GM21447 (cell line): ENCODE measurements around the gene TUBGCP6.
"Not testable (repeated sequence)": the region's sequence is repeated elsewhere in the genome, so short reads cannot be mapped to it uniquely, and the experiment has no call there.

Experiments used
- ATAC-seq: cut with Tn5 transposase; IDR thresholded peaks from one replicate; pipeline ENCODE4 v1.9.1; 2021; ENCODE audit not compliant: unreplicated experiment

The TUBGCP6 gene

DNA sequence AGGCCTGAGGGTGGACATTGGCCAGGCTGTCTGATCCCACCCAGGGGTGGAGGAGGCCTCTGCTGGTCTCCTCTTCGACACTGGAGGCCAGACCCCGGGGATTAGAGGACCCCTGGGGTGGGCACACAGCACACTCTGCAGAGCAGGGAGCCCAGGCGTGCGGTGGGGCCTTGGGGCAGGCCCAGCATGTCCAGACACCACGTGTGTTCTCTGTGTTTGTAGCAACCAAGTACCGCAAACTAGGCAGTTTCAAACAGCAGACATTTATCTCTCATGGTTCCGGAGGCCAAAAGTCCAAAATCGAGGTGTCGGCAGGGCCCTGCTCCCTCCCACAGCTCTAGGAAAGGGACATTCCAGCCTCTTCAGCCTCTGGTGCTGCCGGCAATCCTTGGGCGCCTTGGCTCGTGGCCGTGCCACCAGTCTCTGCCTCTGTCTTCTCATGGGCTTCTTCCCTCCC is 72.8 kb downstream of the TUBGCP6 start:
- ATAC-seq = no peak

DNA sequence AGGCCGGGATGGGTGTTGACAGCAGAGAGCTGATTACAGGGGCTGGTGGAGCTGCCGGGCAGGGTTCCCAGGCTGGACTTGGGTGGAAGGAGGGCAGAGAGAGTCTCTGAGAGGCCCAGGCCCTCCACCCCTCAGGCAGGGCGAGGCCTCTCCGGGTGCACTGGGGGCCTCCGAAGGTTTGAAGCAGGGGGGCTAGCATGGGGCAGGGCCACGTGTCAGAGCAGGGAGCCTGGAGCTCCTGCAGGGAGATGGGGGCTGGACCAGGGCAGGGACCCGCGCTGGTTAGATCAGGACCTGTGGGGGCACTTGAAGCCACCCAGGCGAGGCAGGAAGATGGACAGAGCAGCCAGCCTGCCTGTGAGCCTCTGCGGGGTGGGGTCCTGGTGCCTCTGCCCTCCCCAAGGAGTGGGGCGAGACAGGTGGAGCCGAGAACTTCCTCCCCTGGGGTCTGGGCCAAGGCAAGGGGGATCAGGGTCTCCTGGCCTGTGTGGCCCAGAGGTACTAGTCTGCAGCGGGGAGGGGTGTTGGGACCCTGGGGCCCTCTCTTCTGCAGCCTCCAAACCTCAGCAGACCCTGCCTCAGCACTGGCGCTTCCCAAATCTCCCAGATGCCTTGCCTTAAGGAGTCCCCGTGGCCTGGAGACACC is 73.4 kb downstream of the TUBGCP6 start:
- ATAC-seq = no peak

DNA sequence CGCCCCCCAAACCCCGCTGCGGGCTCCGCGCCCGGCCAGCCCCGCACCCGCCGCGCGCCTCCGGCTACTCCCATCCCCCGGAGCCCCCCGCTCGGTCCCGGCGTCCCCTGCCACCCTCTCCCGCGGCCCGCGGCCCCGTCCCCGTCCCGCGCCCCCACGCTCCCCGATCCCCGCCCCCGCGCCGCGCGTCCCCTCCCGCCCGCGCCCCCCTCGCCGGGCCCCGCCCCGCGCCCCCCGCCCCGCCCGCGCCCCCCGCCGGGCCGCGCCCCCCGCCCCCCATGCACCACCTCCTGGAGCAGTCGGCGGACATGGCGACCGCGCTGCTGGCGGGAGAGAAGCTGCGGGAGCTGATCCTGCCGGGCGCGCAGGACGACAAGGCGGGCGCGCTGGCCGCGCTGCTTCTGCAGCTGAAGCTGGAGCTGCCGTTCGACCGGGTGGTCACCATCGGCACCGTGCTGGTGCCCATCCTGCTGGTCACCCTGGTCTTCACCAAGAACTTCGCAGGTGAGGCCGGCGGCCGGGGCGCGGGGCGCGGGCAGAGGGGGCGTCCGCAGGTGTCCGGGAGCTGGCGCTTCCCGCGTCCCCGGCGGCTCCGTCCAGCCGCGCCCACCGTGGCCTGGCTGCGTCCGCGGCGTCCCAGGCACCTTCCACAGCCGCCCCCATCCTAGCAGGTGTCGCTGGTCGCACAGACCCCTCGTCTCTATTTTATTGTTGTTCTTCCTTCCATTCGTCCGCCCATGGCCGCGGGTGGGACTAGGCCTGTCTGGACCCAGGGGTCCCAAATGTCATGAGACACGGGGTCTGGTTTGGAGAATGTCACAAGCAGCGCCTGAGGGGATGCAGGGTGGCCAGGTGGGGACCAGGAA is 74.1 kb downstream of the TUBGCP6 start, which contains the start of gene PANX2:
PANX2 (plus strand) TSS at position 279 of the 866 bp plus-strand sequence; CDS start at position 279, 0 bp downstream.
- ATAC-seq = no peak

DNA sequence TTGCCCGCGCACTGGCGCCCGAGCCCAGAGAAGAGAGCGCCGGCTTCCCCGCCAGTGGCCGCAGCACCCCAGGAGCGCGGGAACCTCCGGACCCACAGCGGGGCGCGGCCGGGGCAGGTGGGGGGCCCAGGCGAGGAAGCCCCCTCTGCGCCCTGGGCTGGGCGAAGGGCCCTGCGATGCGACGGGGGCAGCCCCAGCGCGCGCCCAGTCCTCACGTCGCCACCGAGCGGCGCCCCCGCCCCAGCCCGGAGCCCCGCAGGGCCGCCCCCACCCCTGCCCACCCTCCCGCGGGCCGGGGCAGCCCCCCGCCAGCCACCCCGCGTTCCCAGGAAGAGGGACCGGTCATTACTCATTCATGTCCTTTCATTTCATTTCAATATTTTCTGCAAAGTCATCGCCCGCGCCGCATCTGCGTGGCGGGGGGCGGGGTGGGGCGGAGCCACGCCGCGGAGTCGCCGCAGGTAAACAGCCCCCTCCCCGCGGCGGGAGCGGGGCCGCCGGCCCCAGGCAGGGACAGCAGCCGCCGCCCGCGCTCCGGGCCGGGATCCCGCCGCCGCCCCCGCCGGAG is 75.0 kb downstream of the TUBGCP6 start:
- no peak for ATAC-seq

DNA sequence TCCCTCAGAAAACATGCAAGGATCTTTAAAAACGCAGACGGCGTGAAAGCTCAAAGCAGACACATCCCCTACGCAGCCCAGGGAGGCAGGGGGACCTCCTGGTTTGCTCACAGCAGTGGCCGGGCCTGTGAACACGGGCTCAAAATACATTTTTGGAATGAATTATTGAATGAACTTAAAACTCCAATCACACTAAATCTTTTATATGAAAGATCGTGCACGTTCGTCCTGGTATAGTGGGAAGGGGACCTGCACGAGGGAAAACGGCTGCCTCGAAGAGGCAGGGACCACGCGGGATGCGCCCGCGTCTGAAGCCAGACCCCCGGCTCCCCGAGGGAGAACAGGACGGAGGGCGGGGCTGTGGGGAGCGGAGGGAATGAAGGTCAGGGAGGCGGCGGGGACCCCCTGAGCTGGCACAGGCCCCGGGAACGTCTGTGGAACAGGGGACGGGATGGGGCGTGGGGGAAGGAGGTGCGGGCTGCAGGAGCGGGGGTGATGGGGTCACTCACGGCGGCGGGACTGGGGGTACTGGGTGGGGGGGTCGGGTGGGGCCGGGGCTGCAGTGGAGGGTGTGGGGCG is 75.6 kb downstream of the TUBGCP6 start:
- no peak for ATAC-seq

DNA sequence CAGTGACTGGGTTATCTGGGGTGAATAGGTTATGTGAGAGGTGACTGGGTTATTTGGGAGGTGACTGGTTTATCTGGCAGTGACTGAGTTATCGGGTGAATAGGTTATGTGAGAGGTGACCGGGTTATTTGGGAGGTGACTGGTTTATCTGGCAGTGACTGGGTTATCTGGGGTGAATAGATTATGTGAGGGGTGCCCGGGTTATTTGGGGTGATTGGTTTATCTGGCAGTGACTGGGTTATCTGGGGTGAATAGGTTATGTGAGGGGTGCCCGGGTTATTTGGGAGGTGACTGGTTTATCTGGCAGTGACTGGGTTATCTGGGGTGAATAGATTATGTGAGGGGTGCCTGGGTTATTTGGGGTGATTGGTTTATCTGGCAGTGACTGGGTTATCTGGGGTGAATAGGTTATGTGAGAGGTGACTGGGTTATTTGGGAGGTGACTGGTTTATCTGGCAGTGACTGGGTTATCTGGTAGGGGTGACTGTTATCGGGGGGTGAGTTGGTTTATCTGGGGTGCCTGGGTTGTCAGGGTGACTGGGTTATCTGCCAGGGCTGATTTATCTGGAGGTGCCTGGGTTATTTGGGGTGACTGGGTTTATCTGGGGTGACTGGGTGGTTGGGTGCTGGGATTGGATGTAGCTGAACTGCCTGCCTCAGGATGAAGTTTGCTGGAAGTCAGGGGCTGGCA is 76.2 kb downstream of the TUBGCP6 start:
- ATAC-seq = not testable (repeated sequence)

DNA sequence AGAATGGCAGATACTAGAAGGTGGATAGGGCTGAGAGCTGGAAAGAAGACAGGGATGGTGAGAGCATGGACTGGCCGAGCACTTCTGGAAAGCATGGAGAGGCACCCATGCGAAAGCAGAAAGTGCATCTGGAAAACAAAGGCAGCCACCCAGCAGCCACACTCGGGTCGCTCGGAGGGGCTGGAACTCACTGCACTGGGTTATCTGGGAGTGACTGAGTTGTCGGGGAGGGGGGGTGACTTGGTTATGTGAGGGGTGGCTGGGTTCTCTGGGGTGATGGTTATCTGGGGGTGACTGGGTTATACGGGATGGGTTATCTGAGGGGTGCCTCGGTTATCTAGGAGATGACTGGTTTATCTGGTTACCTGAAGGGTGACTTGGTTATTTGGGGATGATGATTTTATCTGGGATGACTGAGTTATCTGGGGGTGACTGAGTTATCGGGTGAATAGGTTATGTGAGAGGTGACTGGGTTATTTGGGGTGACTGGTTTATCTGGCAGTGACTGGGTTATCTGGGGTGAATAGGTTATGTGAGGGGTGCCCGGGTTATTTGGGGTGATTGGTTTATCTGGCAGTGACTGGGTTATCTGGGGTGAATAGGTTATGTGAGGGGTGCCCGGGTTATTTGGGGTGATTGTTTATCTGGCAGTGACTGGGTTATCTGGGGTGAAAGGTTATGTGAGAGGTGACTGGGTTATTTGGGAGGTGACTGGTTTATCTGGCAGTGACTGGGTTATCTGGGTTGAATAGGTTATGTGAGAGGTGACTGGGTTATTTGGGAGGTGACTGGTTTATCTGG is 76.9 kb downstream of the TUBGCP6 start:
- no peak for ATAC-seq
